ENCODE results near the gene PM20D2.

The PM20D2 gene, protein sequence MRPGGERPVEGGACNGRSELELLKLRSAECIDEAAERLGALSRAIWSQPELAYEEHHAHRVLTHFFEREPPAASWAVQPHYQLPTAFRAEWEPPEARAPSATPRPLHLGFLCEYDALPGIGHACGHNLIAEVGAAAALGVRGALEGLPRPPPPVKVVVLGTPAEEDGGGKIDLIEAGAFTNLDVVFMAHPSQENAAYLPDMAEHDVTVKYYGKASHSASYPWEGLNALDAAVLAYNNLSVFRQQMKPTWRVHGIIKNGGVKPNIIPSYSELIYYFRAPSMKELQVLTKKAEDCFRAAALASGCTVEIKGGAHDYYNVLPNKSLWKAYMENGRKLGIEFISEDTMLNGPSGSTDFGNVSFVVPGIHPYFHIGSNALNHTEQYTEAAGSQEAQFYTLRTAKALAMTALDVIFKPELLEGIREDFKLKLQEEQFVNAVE

DNA sequence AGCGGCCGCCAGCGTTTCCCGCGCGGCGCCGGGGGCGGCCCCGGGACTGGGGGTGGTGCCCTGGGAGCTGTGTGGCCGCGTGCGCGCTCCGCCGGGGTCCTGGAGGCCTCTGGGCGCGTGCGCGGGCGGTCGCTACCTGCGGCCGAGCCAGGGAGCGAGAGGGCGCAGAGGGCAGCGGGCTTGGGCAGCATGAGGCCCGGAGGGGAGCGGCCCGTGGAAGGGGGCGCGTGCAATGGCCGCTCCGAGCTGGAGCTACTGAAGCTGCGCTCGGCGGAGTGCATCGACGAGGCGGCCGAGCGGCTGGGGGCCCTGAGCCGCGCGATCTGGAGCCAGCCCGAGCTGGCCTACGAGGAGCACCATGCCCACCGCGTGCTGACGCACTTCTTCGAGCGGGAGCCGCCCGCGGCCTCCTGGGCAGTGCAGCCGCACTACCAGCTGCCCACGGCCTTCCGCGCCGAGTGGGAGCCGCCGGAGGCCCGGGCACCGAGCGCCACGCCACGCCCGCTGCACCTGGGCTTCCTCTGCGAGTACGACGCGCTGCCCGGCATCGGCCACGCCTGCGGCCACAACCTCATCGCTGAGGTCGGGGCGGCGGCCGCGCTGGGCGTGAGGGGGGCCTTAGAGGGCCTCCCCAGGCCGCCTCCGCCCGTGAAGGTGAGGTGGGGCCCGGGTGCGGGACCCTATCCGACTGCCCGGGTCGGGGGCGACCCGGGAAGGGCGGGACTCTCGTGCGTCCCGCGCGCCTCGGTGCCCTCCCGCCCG, at the start of gene PM20D2:
Gene PM20D2 (plus strand): TSS at position 100 of the 762 bp plus-strand sequence. CDS start 90 bp downstream, at position 190.
- Histone ChIP-seq H3K27me3 (ENCODE audit: insufficient read depth, low read length, poor library complexity, severe bottlenecking) (no peaks in the 10 kb centered on the region), H3K4me2 (ENCODE audit: low read depth, low read length, poor library complexity, severe bottlenecking) (peak within 1 kb of the TSS; percentile 77), H3K9me3 (ENCODE audit: insufficient read depth, low read depth, low read length) (no peaks in the 10 kb centered on the region), H3K4me3 (ENCODE audit: low read length, poor library complexity, severe bottlenecking) (peak within 1 kb of the TSS; percentile 97), H3K79me2 (ENCODE audit: insufficient read depth, low read length) (peaks cover 41% of the 10 kb centered on the region), H3K36me3 (ENCODE audit: insufficient read depth, low read length) (no peaks in the 10 kb centered on the region), H3F3A (ENCODE audit: low read depth) (0 out of 2 replicates have a peak, but pooled peaks cover 4% of the 10 kb centered on the region), H3K9ac (ENCODE audit: low read depth, low read length, poor library complexity, severe bottlenecking) (peak within 1 kb of the TSS; percentile 86), H3K4me1 (ENCODE audit: insufficient read depth, low read length, poor library complexity, severe bottlenecking) (peaks cover 50% of the 10 kb centered on the region), H3K9me2 (replicated peaks; ENCODE audit: low read depth, low read length) (no peaks in the 10 kb centered on the region), H4K20me1 (ENCODE audit: insufficient read depth, low read length, poor library complexity, severe bottlenecking) (peaks cover 9% of the 10 kb centered on the region), H2AFZ (ENCODE audit: low read length) (peak within 1 kb of the TSS; percentile 100)
- TF ChIP-seq EZH2phosphoT487 (IDR thresholded peaks at IDR 0.05; ENCODE audit: borderline replicate concordance) (no peak), CTCF (conservative IDR thresholded peaks at IDR 0.05; ENCODE audit: low read length) (no peak)

GRCh38 chr6:89098461-89098860, 47.4 kb upstream of the PM20D2 start:
- TF ChIP-seq CTCF (conservative IDR thresholded peaks at IDR 0.05; ENCODE audit: low read length) (no peak), EZH2phosphoT487 (IDR thresholded peaks at IDR 0.05; ENCODE audit: borderline replicate concordance) (no peak)
- no peak overlapping the region for H3K4me2 ChIP-seq (ENCODE audit: low read depth, low read length, poor library complexity, severe bottlenecking)
- no peak overlapping the region for H3K9ac ChIP-seq (ENCODE audit: low read depth, low read length, poor library complexity, severe bottlenecking)
- H2AFZ ChIP-seq (ENCODE audit: low read length), result no peak overlapping the region
- H3K4me1 ChIP-seq (ENCODE audit: insufficient read depth, low read length, poor library complexity, severe bottlenecking), result no peaks in the 10 kb centered on the region
- H3K79me2 ChIP-seq (ENCODE audit: insufficient read depth, low read length), result no peaks in the 10 kb centered on the region
- H3K9me3 ChIP-seq (ENCODE audit: insufficient read depth, low read depth, low read length), result no peaks in the 10 kb centered on the region
- no peaks in the 10 kb centered on the region for H3K36me3 ChIP-seq (ENCODE audit: insufficient read depth, low read length)
- no peaks in the 10 kb centered on the region for H3K27me3 ChIP-seq (ENCODE audit: insufficient read depth, low read length, poor library complexity, severe bottlenecking)
- no peak overlapping the region for H3K4me3 ChIP-seq (ENCODE audit: low read length, poor library complexity, severe bottlenecking)
- H3F3A ChIP-seq (ENCODE audit: low read depth), result no peaks in the 10 kb centered on the region
- H3K9me2 ChIP-seq (replicated peaks; ENCODE audit: low read depth, low read length), result no peaks in the 10 kb centered on the region
- H4K20me1 ChIP-seq (ENCODE audit: insufficient read depth, low read length, poor library complexity, severe bottlenecking), result no peaks in the 10 kb centered on the region

DNA sequence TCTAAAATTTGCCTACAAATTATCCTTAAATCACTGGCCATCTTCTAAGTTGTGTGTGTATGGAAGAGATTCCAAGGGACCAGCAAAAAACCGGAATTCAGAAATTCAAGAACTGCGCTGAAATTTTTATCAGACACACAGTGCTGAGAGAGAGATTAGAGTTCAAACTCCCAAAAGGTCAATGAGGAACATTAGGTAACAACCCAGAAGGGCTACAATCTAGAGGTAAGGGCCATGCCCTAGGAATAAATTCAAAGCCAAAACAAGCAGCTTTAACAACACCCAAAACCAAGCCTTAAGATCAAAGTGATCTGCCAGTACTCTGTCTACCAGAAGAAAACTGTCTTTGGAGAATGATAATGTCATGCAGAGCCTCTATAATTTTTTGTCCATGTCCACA, 45.7 kb upstream of the PM20D2 start:
- Histone ChIP-seq H2AFZ (ENCODE audit: low read length) (no peak overlapping the region), H3K36me3 (ENCODE audit: insufficient read depth, low read length) (no peaks in the 10 kb centered on the region), H3K9ac (ENCODE audit: low read depth, low read length, poor library complexity, severe bottlenecking) (no peak overlapping the region), H3K4me3 (ENCODE audit: low read length, poor library complexity, severe bottlenecking) (no peak overlapping the region), H3K79me2 (ENCODE audit: insufficient read depth, low read length) (no peaks in the 10 kb centered on the region), H3K27me3 (ENCODE audit: insufficient read depth, low read length, poor library complexity, severe bottlenecking) (no peaks in the 10 kb centered on the region), H3K4me2 (ENCODE audit: low read depth, low read length, poor library complexity, severe bottlenecking) (no peak overlapping the region), H3K4me1 (ENCODE audit: insufficient read depth, low read length, poor library complexity, severe bottlenecking) (no peaks in the 10 kb centered on the region), H3K9me3 (ENCODE audit: insufficient read depth, low read depth, low read length) (no peaks in the 10 kb centered on the region), H3K9me2 (replicated peaks; ENCODE audit: low read depth, low read length) (no peaks in the 10 kb centered on the region), H3F3A (ENCODE audit: low read depth) (no peaks in the 10 kb centered on the region), H4K20me1 (ENCODE audit: insufficient read depth, low read length, poor library complexity, severe bottlenecking) (no peaks in the 10 kb centered on the region)
- TF ChIP-seq CTCF (conservative IDR thresholded peaks at IDR 0.05; ENCODE audit: low read length), result no peak
- no peak for TF ChIP-seq EZH2phosphoT487 (IDR thresholded peaks at IDR 0.05; ENCODE audit: borderline replicate concordance)
